DOHH2 (cell line): ENCODE results near the gene BABAM2.

Experiments
- H3F3A ChIP-seq: fragments of 200-600 bp; sonication (generic), shearing (Covaris generic); 2 replicates; pipeline ENCODE4 v1.6.0; 2016; ENCODE audit warnings: antibody characterized with exemption, mild to moderate bottlenecking; ENCODE audit not compliant: control insufficient read depth, insufficient read depth
- H3K27ac ChIP-seq: fragments of 200-600 bp; sonication (generic); 2 replicates; pipeline ENCODE4 v1.5.1; 2014; ENCODE audit warnings: low read depth, mild to moderate bottlenecking, low read length, moderate library complexity
- H3K27me3 ChIP-seq: fragments of 200-600 bp; sonication (generic); 2 replicates; pipeline ENCODE4 v1.6.1; 2014; ENCODE audit warnings: mild to moderate bottlenecking, low read length, mixed read lengths; ENCODE audit not compliant: control insufficient read depth
- H3K36me3 ChIP-seq: fragments of 200-600 bp; sonication (generic); 2 replicates; pipeline ENCODE4 v1.6.1; 2014; ENCODE audit warnings: mild to moderate bottlenecking, low read length, moderate library complexity, mixed read lengths; ENCODE audit not compliant: control insufficient read depth
- H3K4me1 ChIP-seq: fragments of 200-600 bp; sonication (generic); 2 replicates; pipeline ENCODE4 v1.6.1; 2014; ENCODE audit warnings: mild to moderate bottlenecking, low read length, mixed read lengths; ENCODE audit not compliant: control insufficient read depth
- H3K4me2 ChIP-seq: fragments of 200-600 bp; sonication (generic); 2 replicates; pipeline ENCODE4 v1.6.0; 2014; ENCODE audit warnings: mild to moderate bottlenecking, low read length, moderate library complexity
- H3K4me3 ChIP-seq: fragments of 200-600 bp; sonication (generic); 2 replicates; pipeline ENCODE4 v1.5.1; 2014; ENCODE audit warnings: mild to moderate bottlenecking, low read length, mixed read lengths
- H3K79me2 ChIP-seq: fragments of 200-600 bp; sonication (generic); 2 replicates; pipeline ENCODE4 v1.6.1; 2014; ENCODE audit warnings: mild to moderate bottlenecking, low read length, mixed read lengths; ENCODE audit not compliant: control insufficient read depth
- H3K9me2 ChIP-seq: fragments of 200-600 bp; sonication (generic); replicated peaks from 2 replicates; pipeline ENCODE4 v1.6.1; 2014; ENCODE audit warnings: mild to moderate bottlenecking, low read length, mixed read lengths; ENCODE audit not compliant: control insufficient read depth
- H3K9me3 ChIP-seq: fragments of 200-600 bp; sonication (generic); 2 replicates; pipeline ENCODE4 v1.6.1; 2014; ENCODE audit warnings: antibody characterized with exemption, low read length, mixed read lengths; ENCODE audit not compliant: control insufficient read depth, insufficient read depth
- H4K20me1 ChIP-seq: fragments of 200-600 bp; sonication (generic); 2 replicates; pipeline ENCODE4 v1.6.0; 2014; ENCODE audit warnings: low read depth, mild to moderate bottlenecking, antibody characterized with exemption, low read length, moderate library complexity; ENCODE audit not compliant: control insufficient read depth, insufficient read depth
- EZH2phosphoT487 ChIP-seq: fragments of 200-600 bp; sonication (generic); IDR thresholded peaks from 2 replicates; pipeline ENCODE4 v1.6.1; 2017; ENCODE audit warnings: borderline replicate concordance, mild to moderate bottlenecking, antibody characterized with exemption, low read length, moderate library complexity, mixed read lengths
- TF ChIP-seq, protein P1 (sequence below): fragments of 200-600 bp; sonication (generic); IDR thresholded peaks from one replicate; pipeline ENCODE4 v1.5.1; 2014; ENCODE audit warnings: antibody characterized with exemption, mild to moderate bottlenecking, low read depth, low read length; ENCODE audit not compliant: poor library complexity, severe bottlenecking

Gene BABAM2

DNA sequence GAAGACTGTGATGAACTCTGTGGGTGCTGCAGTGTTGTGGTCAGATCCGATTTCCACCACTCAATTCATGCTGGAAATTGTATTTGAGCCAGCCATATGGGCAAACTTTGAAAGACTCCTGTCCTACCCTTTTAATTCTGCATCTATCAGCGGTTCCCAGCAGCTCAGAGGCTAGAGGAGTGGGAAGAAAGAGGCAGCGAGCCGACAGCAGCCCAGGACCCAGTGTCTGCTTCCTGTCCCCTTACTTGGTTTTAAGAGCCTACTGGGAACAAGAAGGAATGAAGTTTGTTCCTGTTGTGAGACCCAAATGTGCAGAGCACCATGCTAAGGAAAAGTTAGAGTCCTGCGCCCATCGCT lies 429.5 kb downstream of the BABAM2 start:
- Histone ChIP-seq H3K4me3 (no peak overlapping the region), H3F3A (no peaks in the 10 kb centered on the region), H3K9me3 (no peaks in the 10 kb centered on the region), H3K36me3 (no peaks in the 10 kb centered on the region), H3K27me3 (no peaks in the 10 kb centered on the region), H3K79me2 (no peaks in the 10 kb centered on the region), H4K20me1 (no peaks in the 10 kb centered on the region), H3K4me2 (no peak overlapping the region), H3K4me1 (no peaks in the 10 kb centered on the region), H3K27ac (no peak overlapping the region), H3K9me2 (no peaks in the 10 kb centered on the region)
- TF ChIP-seq, protein P1, sequence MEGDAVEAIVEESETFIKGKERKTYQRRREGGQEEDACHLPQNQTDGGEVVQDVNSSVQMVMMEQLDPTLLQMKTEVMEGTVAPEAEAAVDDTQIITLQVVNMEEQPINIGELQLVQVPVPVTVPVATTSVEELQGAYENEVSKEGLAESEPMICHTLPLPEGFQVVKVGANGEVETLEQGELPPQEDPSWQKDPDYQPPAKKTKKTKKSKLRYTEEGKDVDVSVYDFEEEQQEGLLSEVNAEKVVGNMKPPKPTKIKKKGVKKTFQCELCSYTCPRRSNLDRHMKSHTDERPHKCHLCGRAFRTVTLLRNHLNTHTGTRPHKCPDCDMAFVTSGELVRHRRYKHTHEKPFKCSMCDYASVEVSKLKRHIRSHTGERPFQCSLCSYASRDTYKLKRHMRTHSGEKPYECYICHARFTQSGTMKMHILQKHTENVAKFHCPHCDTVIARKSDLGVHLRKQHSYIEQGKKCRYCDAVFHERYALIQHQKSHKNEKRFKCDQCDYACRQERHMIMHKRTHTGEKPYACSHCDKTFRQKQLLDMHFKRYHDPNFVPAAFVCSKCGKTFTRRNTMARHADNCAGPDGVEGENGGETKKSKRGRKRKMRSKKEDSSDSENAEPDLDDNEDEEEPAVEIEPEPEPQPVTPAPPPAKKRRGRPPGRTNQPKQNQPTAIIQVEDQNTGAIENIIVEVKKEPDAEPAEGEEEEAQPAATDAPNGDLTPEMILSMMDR, result no peak
- no peak for TF ChIP-seq EZH2phosphoT487

DNA sequence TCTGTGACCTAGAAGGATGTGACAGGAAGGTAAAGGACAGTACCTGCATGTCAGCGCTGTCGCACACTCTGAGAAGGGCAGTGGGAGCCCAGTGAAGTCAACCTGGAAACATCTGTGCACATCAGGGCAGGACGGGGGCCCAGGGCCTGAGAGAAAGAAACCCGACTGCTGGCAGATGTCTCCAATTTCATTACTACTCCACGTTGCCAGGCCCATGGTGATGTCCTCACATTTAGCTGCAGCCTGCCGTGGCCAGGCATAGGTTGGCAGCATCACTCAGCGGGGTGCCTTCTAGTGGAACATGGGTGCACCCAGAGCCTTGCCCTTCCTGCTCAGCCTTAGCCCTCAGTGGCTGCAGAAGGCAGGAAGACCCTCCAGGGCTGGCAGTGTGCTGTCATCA lies 429.8 kb downstream of the BABAM2 start:
- H3K4me1 ChIP-seq, result no peaks in the 10 kb centered on the region
- no peaks in the 10 kb centered on the region for H3K79me2 ChIP-seq
- H4K20me1 ChIP-seq, result no peaks in the 10 kb centered on the region
- no peak overlapping the region for H3K4me3 ChIP-seq
- H3K27ac ChIP-seq, result no peak overlapping the region
- H3K36me3 ChIP-seq, result no peaks in the 10 kb centered on the region
- H3F3A ChIP-seq, result no peaks in the 10 kb centered on the region
- no peaks in the 10 kb centered on the region for H3K27me3 ChIP-seq
- no peak for TF ChIP-seq EZH2phosphoT487
- TF ChIP-seq, protein P1, result no peak
- H3K9me2 ChIP-seq, result no peaks in the 10 kb centered on the region
- H3K9me3 ChIP-seq, result no peaks in the 10 kb centered on the region
- H3K4me2 ChIP-seq, result no peak overlapping the region

DNA sequence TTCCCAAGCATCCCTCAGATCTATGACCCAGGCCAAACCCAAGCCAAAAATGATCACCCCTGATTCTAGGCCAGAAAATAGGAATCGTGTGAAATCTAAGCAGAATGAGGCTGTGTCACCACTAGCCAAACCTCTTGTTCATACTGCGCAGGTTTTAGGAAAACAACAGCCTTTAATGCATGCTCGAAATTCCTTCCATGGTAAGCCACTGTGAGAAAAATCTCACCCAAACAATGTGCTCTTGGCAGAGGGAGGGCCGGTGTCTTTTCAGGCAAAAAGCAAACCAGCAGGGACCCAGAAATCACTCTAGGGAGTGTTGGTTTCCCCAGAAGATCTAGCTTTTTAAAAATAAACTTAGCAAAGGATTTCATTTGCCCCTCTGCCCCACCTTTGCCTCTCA lies 430.9 kb downstream of the BABAM2 start:
- Histone ChIP-seq H3K27ac (no peak overlapping the region), H3F3A (no peaks in the 10 kb centered on the region), H3K4me2 (no peak overlapping the region), H4K20me1 (no peaks in the 10 kb centered on the region), H3K36me3 (no peaks in the 10 kb centered on the region), H3K4me3 (no peak overlapping the region), H3K4me1 (no peaks in the 10 kb centered on the region), H3K9me3 (no peaks in the 10 kb centered on the region), H3K9me2 (no peaks in the 10 kb centered on the region), H3K27me3 (no peaks in the 10 kb centered on the region), H3K79me2 (no peaks in the 10 kb centered on the region)
- no peak for TF ChIP-seq EZH2phosphoT487

DNA sequence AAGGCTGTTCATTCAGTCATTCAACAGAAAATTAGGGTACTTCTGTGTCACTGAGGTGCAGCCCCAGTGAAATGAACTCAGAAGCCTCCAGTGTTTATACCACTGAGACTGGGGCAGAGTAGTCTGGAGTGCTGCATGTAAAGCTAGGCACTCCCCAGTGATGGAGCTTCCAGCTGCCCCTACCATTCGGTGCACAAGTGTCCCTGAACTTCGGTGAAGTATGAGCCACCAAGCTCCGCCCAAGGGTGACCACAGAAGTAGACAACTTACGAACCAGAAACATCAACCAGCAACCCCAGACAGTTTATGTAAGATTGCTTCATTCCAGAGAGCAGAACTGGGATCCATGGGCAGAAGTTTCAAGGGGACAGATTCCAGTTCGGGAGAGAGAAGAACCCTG lies 431.5 kb downstream of the BABAM2 start:
- Histone ChIP-seq H3K4me3 (no peak overlapping the region), H3K27me3 (no peaks in the 10 kb centered on the region), H4K20me1 (no peaks in the 10 kb centered on the region), H3K79me2 (no peaks in the 10 kb centered on the region), H3K27ac (no peak overlapping the region), H3K4me2 (no peak overlapping the region), H3K4me1 (no peaks in the 10 kb centered on the region), H3K9me2 (no peaks in the 10 kb centered on the region), H3F3A (no peaks in the 10 kb centered on the region), H3K9me3 (no peaks in the 10 kb centered on the region), H3K36me3 (no peaks in the 10 kb centered on the region)
- TF ChIP-seq, protein P1, result no peak
- TF ChIP-seq EZH2phosphoT487, result no peak
